Activated naive CD4-positive, alpha-beta T cell treated with anti-CD3 and anti-CD28 coated beads for 36 hours (primary cell): Measurements from ENCODE around the gene SGK1. TPM values are rescaled to one million over a fixed set of nuclear protein-coding genes. Genes with fewer than 3 reads are reported as not detected.
"Not testable (repeated sequence)": the region's sequence is repeated elsewhere in the genome, so short reads cannot be mapped to it uniquely, and the experiment has no call there.

Experiments
- CTCF ChIA-PET: fragments of 350-600 bp; sonication (Branson Sonifier 250); formaldehyde crosslinking; loops from one replicate; lab custom pipeline; 2021; ENCODE audit warnings: antibody characterized with exemption; lab: Charles Lee
- DNase-seq: peaks from one replicate; pipeline ENCODE4 v3.0.0-alpha.2; 2020
- H3K27ac Mint-ChIP-seq: one replicate; pipeline ENCODE4 v1.8.0; 2021; ENCODE audit warnings: mild to moderate bottlenecking, mixed read lengths
- H3K27me3 Mint-ChIP-seq: one replicate; pipeline ENCODE4 v1.8.0; 2021; ENCODE audit warnings: low read depth, mixed read lengths
- H3K36me3 Mint-ChIP-seq: one replicate; pipeline ENCODE4 v1.8.0; 2021; ENCODE audit warnings: low read depth, mixed read lengths
- H3K4me1 Mint-ChIP-seq: one replicate; pipeline ENCODE4 v1.8.0; 2021; ENCODE audit warnings: low read depth, mixed read lengths
- H3K4me3 Mint-ChIP-seq: one replicate; pipeline ENCODE4 v1.8.0; 2021; ENCODE audit warnings: mild to moderate bottlenecking, moderate library complexity, mixed read lengths
- H3K9me3 Mint-ChIP-seq: one replicate; pipeline ENCODE4 v1.8.0; 2021; ENCODE audit warnings: mixed read lengths
- intact Hi-C: fragments of 100-400 bp; cut with micrococcal nuclease; formaldehyde crosslinking; loops from one replicate; pipeline ENCODE4 v1.15.1; 2023
- total RNA-seq, 2 experiments: library from RNA; stranded (reverse); gene quantifications; one replicate each; pipeline ENCODE4 v1.2.3, GENCODE V29; 2021

The SGK1 gene
- total RNA-seq, 2 experiments from 2014 or later = 202 to 208 TPM

GRCh38 chr6:134314006-134314821 lies 3.7 kb downstream of the SGK1 start:
- no peak overlapping the region for H3K27ac Mint-ChIP-seq
- no peak for DNase-seq
- no peak overlapping the region for H3K4me3 Mint-ChIP-seq
- peaks cover 19% of the 10 kb centered on the region for H3K27me3 Mint-ChIP-seq
- peaks cover 37% of the 10 kb centered on the region for H3K4me1 Mint-ChIP-seq
- intact Hi-C loops = no loop called here
- no peaks in the 10 kb centered on the region for H3K9me3 Mint-ChIP-seq
- no peaks in the 10 kb centered on the region for H3K36me3 Mint-ChIP-seq
- CTCF ChIA-PET = no interaction called here

DNA sequence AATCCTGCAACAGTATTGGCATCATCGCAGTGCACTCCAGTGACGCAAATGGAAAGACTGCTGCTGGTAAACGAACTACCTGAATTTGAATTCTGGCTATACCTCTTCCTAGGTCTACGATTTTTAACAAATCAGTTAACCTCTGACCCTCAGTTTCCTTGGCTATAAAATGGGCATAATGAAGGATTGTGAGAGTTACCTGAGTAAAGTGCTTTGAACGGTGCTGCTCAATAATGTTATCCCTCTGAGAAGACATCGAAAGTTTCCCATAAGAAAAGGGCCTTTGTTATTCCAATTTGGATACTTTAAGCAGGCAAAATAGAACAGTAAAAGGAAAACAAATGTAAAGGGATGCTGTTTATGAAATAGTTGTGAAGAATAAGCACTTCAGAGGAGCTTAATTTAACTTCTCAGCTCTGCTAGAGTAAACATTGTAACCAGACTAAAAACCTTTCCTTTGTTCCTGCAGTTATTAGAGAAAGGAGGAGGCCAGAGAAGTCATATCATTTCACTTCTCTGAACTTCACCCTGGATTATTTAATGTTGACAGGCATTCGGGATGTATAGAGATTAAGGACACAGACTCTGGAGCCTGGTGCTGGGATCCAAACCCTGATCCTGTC lies 5.8 kb downstream of the SGK1 start:
- no peak for DNase-seq
- CTCF ChIA-PET = interaction anchor here (0.6 kb wide), 1 partner anchor 115 kb away, joined by 5 read pairs; no protein-coding TSS in a partner anchor
- intact Hi-C loops = no loop called here
- H3K36me3 Mint-ChIP-seq = no peaks in the 10 kb centered on the region
- no peak overlapping the region for H3K27ac Mint-ChIP-seq
- H3K27me3 Mint-ChIP-seq = peaks cover 4% of the 10 kb centered on the region
- no peak overlapping the region for H3K4me3 Mint-ChIP-seq
- H3K9me3 Mint-ChIP-seq = no peaks in the 10 kb centered on the region
- H3K4me1 Mint-ChIP-seq = peaks cover 31% of the 10 kb centered on the region

GRCh38 chr6:134310817-134311216 lies 7.1 kb downstream of the SGK1 start:
- intact Hi-C loops = no loop called here
- no peaks in the 10 kb centered on the region for H3K9me3 Mint-ChIP-seq
- CTCF ChIA-PET = no interaction called here
- H3K27me3 Mint-ChIP-seq = no peaks in the 10 kb centered on the region
- H3K27ac Mint-ChIP-seq = no peak overlapping the region
- H3K4me3 Mint-ChIP-seq = no peak overlapping the region
- peaks cover 21% of the 10 kb centered on the region for H3K4me1 Mint-ChIP-seq
- no peaks in the 10 kb centered on the region for H3K36me3 Mint-ChIP-seq
- no peak for DNase-seq

DNA sequence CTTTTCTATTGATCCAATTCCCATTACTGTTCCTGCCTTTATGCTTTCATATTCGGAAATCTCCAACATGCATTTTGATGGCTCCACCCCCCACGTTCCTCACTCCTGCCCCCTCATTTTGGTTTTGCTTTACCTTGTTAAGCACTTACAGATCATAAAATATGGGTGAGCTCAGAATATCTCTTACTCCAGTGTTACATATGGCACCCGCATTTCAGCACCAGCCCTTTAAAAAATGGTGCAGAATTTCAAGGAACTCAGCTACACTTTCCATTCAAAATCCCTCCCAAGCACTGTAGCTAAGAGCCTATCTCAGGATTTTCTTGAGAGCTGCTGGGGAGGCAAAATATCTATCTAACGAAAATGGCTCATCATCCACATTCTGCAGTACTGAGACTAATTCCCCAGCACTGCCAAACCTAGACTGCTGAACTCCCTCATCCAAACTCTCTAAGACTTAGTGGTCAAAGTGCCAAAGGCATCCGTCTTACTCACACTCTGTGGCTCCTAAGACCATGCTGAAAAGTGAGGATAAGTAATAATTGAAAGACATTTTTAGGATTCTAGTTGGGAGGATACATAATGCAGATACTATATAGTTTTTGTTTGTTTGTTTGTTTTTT lies 7.8 kb downstream of the SGK1 start:
- H3K27ac Mint-ChIP-seq = no peak overlapping the region
- intact Hi-C loops = no loop called here
- peaks cover 21% of the 10 kb centered on the region for H3K4me1 Mint-ChIP-seq
- DNase-seq = no peak
- CTCF ChIA-PET = interaction anchor here (0.6 to 1.5 kb wide), 3 partner anchors 11 to 113 kb away, joined by 3 to 5 read pairs (median 3); no protein-coding TSS in a partner anchor
- H3K36me3 Mint-ChIP-seq = no peaks in the 10 kb centered on the region
- no peak overlapping the region for H3K4me3 Mint-ChIP-seq
- H3K9me3 Mint-ChIP-seq = no peaks in the 10 kb centered on the region
- H3K27me3 Mint-ChIP-seq = no peaks in the 10 kb centered on the region

- DNase-seq = no peak
- Mint-ChIP-seq H3K9me3 (no peaks in the 10 kb centered on the region), H3K27me3 (no peaks in the 10 kb centered on the region), H3K4me1 (peaks cover 25% of the 10 kb centered on the region), H3K27ac (no peak overlapping the region), H3K36me3 (no peaks in the 10 kb centered on the region), H3K4me3 (no peak overlapping the region)
- CTCF ChIA-PET = interaction anchor here (1.5 kb wide), 1 partner anchor 10 kb away, joined by 5 read pairs; no protein-coding TSS in a partner anchor
- intact Hi-C loops = no loop called here
Observed at GRCh38 chr6:134309227-134309626, 8.7 kb downstream of the SGK1 start.

GRCh38 chr6:134308800-134309199 lies 9.1 kb downstream of the SGK1 start:
- Mint-ChIP-seq H3K4me1 (peaks cover 22% of the 10 kb centered on the region), H3K27ac (no peak overlapping the region), H3K9me3 (no peaks in the 10 kb centered on the region), H3K36me3 (no peaks in the 10 kb centered on the region), H3K27me3 (no peaks in the 10 kb centered on the region), H3K4me3 (no peak overlapping the region)
- DNase-seq = no peak
- intact Hi-C loops = no loop called here
- CTCF ChIA-PET = interaction anchor here (0.6 to 1.5 kb wide), 3 partner anchors 10 to 19 kb away, joined by 3 to 5 read pairs (median 4); no protein-coding TSS in a partner anchor

DNA sequence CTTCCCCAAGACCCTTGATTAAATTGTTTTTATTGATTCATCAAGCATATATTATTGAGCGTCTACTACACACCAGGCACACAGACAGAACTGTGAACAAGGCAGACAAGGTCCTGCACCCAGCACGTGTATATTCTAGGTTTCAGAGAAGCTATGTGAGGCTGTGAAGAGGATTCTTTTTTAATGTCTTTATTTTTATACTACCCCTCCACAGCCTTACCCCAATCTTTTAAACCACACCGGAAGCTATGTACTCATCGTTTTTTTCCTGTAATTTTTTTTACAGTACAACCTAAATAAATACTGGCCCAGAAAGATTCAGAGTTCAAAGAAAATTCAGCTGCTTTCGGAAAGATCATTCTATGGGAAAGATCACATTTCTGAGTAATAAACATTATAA lies 10.0 kb downstream of the SGK1 start:
- intact Hi-C loops = no loop called here
- H3K27ac Mint-ChIP-seq = no peak overlapping the region

DNA sequence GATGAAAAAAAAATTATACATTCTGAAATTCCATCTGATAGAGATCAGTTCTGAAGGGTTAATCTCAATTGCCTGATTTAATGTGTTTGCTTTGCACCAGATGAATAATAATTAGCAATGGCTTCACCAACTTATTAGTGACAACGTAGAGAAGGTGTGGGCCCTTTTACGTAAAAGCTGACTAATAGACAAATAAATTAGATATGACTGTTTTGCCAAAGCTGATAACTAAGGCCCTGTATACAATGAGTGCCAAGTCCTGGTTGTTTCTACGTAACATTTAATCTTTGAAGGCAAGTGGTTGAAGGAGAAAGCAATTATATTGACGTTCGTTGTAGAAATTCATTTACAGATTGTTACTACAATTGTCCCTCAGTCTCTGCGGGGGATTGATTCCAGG lies 10.8 kb downstream of the SGK1 start:
- no peaks in the 10 kb centered on the region for H3K27me3 Mint-ChIP-seq
- no peaks in the 10 kb centered on the region for H3K9me3 Mint-ChIP-seq
- intact Hi-C loops = no loop called here
- no peak overlapping the region for H3K4me3 Mint-ChIP-seq
- CTCF ChIA-PET = interaction anchor here (0.6 kb wide), 1 partner anchor 557 kb away, joined by 3 read pairs; no protein-coding TSS in a partner anchor
- H3K27ac Mint-ChIP-seq = no peak overlapping the region
- peaks cover 15% of the 10 kb centered on the region for H3K4me1 Mint-ChIP-seq
- no peaks in the 10 kb centered on the region for H3K36me3 Mint-ChIP-seq
- no peak for DNase-seq

More for the DNA sequence above, 10.0 kb downstream of the SGK1 start:
- DNase-seq = no peak
- H3K27me3 Mint-ChIP-seq = no peaks in the 10 kb centered on the region
- no peak overlapping the region for H3K4me3 Mint-ChIP-seq
- no peaks in the 10 kb centered on the region for H3K9me3 Mint-ChIP-seq
- CTCF ChIA-PET = interaction anchor here (0.6 to 1.0 kb wide), 2 partner anchors 18 to 557 kb away, joined by 3 to 4 read pairs; no protein-coding TSS in a partner anchor
- peaks cover 13% of the 10 kb centered on the region for H3K4me1 Mint-ChIP-seq
- no peaks in the 10 kb centered on the region for H3K36me3 Mint-ChIP-seq

- H3K9me3 Mint-ChIP-seq, DNase-seq, intact Hi-C loops, H3K27me3 Mint-ChIP-seq, H3K4me3 Mint-ChIP-seq, H3K36me3 Mint-ChIP-seq, CTCF ChIA-PET: not testable (repeated sequence)
- Mint-ChIP-seq H3K27ac (peak overlapping the region; percentile 32), H3K4me1 (peaks cover 28% of the 10 kb centered on the region)
Observed at GRCh38 chr6:134304381-134304780, 13.5 kb downstream of the SGK1 start.

DNA sequence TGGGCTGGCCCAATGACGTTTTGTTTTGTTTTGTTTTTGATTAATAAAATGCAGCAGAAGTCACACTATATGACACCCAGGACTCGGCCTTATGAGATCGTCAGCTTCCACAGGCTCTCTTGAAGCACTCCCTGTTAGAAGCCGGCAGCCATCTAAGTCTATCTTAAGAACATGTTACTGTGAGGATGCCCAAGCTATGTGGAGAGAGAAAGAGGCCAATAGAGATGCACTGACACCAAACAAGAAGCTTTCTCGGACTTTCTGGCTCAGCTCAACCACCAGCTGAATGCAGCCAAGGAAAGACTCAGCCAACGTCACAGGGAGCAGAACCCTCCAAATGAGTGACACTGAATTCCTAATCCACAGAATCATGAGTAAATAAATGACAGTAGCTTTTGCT lies 14.0 kb downstream of the SGK1 start:
- Mint-ChIP-seq H3K27me3 (no peaks in the 10 kb centered on the region), H3K4me3 (no peak overlapping the region), H3K36me3 (no peaks in the 10 kb centered on the region), H3K27ac (no peak overlapping the region), H3K9me3 (no peaks in the 10 kb centered on the region), H3K4me1 (peaks cover 30% of the 10 kb centered on the region)
- CTCF ChIA-PET = no interaction called here
- intact Hi-C loops = no loop called here
- DNase-seq = no peak

DNA sequence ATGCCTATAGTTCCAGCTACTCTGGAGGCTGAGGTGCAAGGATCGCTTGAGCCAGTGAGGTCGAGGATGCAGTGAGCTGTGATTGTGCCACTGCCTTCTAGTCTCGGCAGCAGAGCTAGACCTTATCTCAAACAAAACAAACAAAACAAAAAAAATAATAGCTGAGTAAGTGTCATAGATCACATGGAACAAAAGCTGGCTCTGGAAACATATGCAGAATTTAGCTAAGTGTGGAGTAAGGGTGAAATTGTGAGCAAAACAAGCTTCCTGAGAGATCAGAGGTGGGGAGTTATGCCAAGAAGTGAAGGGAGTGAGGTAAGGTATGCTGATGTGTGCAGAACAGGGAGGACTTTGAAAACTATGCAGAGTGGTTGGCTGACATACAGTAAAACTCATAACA lies 18.7 kb downstream of the SGK1 start:
- Mint-ChIP-seq H3K27me3 (no peaks in the 10 kb centered on the region), H3K36me3 (no peaks in the 10 kb centered on the region), H3K27ac (no peak overlapping the region), H3K4me1 (peaks cover 21% of the 10 kb centered on the region), H3K9me3 (no peaks in the 10 kb centered on the region), H3K4me3 (no peak overlapping the region)
- no peak for DNase-seq
- intact Hi-C loops = no loop called here
- CTCF ChIA-PET = interaction anchor here (1.4 to 1.6 kb wide), 2 partner anchors 10 to 121 kb away, joined by 4 to 5 read pairs; no protein-coding TSS in a partner anchor

GRCh38 chr6:134296762-134297161 lies 21.1 kb downstream of the SGK1 start:
- CTCF ChIA-PET = interaction anchor here (0.6 kb wide), 1 partner anchor 117 kb away, joined by 4 read pairs; no protein-coding TSS in a partner anchor
- intact Hi-C loops = no loop called here
- H3K9me3 Mint-ChIP-seq = no peaks in the 10 kb centered on the region
- H3K36me3 Mint-ChIP-seq = no peaks in the 10 kb centered on the region
- no peak overlapping the region for H3K27ac Mint-ChIP-seq
- no peak overlapping the region for H3K4me3 Mint-ChIP-seq
- peaks cover 18% of the 10 kb centered on the region for H3K4me1 Mint-ChIP-seq
- DNase-seq = no peak
- no peaks in the 10 kb centered on the region for H3K27me3 Mint-ChIP-seq
